H4 (cell line): Measurements from ENCODE around the gene POLR1F. TPM values are rescaled to one million over a fixed set of nuclear protein-coding genes. Genes with fewer than 3 reads are reported as not detected.
"Not testable (repeated sequence)": the region's sequence is repeated elsewhere in the genome, so short reads cannot be mapped to it uniquely, and the experiment has no call there.

Experiments
- DNase-seq: peaks from one replicate; pipeline ENCODE4 v3.0.0-alpha.2; 2015; ENCODE audit warnings: low spot score
- total RNA-seq: library from RNA; depleted of rRNA; stranded (reverse); fragments of >200 nt; shearing (Covaris generic); gene quantifications from 2 replicates; pipeline ENCODE4 v1.2.3, GENCODE V29; 2014; rRNA removed

POLR1F gene, protein sequence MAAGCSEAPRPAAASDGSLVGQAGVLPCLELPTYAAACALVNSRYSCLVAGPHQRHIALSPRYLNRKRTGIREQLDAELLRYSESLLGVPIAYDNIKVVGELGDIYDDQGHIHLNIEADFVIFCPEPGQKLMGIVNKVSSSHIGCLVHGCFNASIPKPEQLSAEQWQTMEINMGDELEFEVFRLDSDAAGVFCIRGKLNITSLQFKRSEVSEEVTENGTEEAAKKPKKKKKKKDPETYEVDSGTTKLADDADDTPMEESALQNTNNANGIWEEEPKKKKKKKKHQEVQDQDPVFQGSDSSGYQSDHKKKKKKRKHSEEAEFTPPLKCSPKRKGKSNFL
- total RNA-seq, result 61.5 and 74.3 TPM in 2 replicates

DNA sequence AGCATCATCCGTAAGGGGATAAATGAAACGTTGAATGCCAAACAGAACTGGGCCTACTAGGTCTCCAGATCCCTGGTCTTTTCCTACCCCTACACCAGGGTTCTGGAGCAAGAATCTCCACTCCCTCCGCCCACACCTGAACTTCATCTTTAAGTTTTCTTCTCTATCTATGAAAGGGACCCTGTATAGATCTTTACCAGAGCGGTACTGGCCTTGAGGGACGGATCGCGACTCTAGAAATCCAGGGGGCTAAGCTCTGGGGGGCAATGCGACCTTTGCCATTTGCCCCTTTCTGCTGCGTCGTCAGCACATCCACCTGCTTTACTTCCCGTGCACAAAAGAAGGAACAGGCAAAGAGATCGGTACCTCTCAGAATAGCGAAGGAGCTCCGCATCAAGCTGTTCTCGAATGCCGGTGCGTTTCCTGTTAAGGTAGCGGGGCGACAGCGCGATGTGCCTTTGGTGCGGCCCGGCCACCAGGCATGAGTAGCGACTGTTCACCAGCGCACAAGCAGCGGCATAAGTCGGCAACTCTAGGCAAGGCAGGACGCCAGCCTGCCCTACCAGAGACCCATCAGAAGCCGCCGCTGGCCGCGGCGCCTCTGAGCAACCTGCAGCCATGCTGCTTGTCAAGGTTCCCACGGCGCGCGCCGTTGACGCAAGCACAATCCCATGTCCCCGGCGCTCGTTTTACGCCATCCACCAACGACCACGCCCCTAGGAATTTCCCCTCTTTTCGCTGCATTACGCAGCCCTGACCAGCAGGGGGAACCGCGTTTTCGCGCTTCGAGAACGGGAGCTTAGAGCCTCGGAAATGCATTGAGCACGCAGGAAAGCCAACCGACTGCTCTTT lies at the start of gene POLR1F:
POLR1F (minus strand) TSS at position 641 of the 852 bp plus-strand sequence; CDS start at position 620, 21 bp downstream.
- peak; percentile 99 for DNase-seq

DNA sequence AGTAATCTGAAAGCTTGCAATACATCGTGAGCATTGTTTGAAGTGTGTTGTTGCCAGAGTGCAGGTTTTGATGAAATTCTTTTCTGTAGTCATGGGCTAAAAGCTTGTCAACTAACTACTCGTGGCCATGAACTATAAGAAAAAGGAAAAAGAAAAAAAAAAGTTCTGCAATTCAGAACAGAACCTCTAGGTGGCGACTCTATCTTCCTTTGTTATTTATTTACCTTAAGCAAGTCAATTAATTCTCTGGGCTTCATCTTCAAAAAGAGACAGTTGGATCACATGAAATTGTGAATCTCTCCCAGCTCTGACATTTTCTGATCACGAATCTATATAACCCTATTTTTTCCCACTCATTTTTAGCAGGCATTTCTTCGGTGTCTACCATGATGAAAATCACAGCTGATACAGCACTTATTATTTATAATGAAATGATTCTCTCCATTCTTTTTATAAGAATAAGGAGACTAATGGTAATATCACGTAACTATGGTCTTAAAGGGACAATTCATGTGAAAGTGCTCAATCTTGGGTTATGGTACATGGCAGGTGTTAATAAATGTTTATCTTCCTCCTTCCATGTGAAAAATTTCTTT lies 45.8 kb upstream of the POLR1F start:
- peak; percentile 46 for DNase-seq

DNA sequence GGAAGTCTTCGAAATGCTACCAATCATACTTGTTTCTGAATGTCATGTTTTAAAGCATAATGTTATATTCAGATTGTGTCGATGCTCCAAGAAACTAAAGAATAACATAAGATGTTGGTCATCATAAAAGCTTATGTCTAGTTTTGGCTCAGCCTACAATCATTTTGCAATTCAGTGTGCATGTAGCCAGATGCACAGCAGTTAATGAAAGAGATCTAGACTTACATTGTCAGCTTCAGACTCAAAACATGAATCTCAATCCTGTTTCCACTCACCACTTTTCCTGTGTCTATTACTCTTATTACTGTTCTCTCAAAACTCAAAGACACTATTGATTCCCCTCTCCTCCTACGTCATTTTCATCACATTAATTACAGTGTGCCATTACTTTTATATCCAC lies 43.2 kb upstream of the POLR1F start:
- no peak for DNase-seq

DNA sequence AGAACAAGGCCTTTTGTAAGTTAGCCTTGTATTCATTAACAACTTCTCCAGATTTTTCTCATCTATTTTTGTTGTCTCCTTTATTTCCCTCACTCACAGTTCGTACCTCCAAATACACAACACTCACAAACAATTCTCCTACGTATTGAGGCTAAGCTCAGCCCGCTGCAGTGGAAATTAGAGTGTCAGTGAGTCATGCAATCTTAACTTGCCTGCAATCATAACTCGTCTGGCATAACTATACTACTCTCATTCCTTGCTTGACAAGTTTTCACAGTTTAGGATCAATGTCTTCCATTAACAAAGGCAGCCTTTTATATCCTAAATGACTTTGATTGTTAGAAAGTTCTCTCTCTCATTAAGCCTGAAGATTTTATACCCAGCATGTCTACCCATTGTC lies 40.8 kb upstream of the POLR1F start:
- no peak for DNase-seq

DNA sequence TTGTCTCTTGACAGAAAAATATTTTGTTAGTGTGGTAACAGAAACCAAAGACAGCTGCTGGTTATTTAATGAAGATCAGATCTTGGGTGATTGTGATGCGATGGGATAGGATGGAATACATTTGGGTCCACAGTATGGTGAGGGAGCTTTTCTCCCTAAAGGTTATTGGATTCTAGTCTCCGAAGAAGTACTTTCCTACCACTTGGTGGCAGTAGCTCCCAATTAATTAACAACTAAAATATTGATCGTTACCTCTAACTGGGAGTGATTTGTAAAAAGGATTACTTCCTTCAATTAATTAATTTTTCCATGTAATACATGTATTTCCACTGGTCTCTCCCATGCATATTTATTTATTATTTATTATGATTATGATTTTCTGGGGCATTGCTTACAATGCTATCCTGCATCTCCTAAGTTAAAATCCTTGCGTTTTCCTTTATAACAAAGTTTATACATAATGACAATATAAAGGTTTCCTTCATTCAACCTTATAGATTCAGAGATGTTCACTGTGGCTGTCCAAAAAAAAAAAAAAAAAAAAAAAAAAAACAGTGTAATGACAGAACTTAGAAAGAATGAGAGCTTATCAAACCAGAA lies 39.0 kb upstream of the POLR1F start:
- DNase-seq, result peak; percentile 75

DNA sequence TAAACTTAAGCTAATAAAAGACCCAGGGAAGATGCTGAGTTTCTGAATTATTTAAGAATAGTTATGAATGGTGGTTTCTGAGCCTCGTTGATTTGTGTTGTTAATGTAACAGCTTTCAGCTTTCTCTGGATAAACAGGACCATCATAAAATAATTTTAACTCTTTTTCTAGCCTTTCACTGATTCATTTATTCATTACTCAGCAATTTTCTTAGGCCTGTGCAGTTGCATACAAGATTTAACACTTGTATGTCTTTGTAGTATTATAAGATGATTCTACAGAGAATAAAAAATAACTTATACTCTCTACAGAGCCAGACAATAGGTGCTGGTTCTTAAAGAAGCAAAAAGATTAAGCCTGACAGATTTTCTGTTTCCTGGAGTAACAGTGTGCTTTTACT lies 35.2 kb upstream of the POLR1F start:
- DNase-seq, result no peak

DNA sequence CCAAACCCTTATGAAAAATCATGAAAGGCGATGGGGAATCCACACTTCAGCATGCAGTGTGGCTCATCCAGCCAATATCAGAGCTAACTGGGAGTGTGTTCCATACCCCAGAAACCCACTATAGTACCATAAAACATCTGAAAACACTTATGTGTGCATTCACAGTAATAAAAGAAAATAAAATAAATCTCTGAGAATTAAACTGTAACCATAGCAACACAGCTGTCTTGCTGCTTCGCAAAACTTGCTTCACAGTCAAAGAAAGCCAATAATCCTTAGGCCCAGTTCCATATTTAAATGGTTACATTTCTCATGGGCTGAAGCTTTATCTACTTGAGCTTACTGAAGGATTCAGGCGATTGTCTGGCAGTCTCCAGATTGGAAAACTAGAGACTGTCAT lies 19.9 kb upstream of the POLR1F start:
- DNase-seq, result no peak

DNA sequence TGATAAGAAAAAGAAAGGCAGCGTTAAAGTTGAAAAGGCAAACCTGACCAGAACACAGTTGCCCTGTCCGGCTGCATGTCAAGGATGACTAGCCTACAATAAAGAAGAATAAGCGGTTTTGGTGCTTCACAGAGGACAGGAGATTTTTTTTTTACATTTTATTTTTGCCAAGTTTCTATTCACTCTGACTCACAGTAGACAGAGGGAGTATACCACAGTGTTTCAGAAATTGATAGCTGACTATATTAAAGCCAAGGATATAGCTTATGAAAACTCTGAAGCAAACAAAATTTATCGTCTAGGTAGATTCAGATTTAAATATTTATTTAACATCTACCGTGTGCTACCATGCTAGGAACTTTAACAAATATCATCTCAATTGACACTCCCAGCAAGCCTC lies 16.9 kb upstream of the POLR1F start:
- DNase-seq, result no peak

DNA sequence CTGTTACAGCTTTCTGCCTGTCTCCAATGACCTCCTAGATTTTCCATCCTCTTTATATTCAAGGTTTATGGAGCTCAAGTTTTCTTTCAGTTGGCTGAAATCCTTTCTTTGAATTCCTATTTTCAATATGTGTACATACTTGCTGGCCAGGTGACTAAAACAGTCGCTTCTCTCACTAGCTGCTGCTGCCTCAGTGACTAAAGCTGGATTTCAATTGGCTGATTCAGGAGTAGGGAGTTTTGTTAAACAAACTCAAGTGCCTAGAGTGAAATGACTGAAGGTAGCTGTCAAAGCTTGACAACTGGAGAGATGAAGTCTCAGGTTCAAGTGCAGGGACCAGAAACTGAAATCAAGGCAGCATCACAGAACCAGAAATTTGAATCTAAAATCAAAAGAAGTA lies 6.7 kb upstream of the POLR1F start:
- DNase-seq, result no peak

DNA sequence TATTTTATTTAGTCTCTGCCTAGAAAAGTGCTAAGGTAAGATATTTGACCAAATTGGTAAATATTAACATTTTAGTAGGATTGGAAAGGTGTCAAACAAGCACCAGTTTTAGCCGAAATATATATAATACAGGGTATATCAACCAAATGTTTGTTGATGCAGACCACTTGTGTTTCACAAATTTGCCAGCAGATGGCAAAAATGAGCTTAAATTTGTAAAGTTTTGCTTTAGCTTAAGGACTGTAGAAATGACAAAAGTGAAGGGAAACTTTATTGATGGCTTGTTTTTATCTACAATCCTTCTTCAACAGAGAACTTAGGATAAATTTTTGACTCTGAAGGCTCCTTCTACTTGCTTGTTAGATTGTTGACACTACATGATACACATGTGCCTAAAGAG lies 4.8 kb upstream of the POLR1F start:
- DNase-seq, result peak; percentile 74

DNA sequence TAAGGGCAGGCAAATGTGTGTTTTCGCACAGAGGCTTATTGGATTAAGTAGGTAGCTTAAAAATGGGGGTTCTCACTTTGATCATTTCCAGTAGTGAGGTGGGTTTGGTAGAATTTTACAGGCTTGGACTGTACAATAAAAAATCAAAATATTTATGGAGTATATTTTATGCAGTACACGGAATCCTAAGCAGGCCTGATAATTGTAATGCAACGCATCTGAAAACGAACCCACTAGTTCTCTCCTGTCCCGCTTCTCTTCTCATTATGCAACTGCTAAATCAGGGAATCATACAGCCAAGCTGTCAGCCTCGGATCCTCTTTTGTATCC lies 377 bp upstream of the POLR1F start:
- no peak for DNase-seq

DNA sequence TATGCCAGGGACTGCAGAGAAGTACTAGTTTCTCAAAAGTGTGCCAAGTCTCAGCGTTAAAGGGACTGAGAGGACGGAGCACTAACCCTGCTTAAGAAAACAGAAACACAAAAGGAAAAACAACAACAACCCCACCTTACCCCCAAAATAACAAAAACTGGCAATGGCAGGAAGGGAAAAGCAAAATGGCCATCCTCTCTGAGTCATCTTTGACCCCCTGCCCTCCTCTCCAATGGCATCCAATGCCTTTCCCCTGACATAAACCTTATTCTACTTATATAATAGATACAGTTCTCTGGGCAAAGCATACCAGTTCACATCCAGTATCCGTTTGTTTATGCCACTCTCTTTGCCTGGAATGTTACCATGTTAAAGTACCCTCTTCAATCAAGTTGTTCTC lies 1.6 kb downstream of the POLR1F start:
- no peak for DNase-seq

DNA sequence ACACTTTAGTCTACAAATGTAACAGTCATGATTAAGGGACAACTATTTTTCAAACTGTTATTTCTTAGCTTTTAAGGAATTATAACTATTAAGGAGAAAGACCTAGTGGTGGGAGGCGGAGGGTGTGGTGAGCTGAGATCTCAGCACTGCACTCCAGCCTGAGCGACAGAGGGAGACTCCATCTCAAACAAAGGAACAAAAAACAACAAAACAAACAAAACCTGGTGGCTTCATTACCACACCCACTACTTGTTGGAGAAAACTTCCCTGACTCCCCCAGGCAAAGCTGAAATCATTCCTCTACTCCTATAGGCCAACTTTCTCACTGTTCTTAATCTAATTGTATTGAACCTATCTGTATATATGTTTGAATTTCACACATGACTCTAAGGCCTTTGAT lies 3.2 kb downstream of the POLR1F start:
- no peak for DNase-seq

DNA sequence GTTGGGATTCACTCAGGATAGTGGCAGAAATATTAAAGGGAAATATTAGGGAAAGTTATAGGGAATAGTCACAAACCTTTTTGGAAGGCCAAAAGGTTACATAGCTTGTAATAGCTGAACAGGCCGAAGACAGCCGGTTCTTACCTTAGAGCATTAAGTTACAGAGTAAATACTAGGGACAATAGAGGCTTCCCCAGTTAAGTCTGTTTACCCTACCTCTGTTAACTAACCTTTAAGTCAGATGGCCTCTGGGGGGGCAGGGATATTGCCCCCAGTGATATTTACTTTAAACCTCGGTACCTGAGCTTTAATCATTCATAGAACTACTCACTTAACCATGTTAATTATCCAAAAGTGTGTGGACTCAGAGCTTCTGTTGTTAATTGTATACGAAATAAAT lies 7.4 kb downstream of the POLR1F start:
- no peak for DNase-seq

DNA sequence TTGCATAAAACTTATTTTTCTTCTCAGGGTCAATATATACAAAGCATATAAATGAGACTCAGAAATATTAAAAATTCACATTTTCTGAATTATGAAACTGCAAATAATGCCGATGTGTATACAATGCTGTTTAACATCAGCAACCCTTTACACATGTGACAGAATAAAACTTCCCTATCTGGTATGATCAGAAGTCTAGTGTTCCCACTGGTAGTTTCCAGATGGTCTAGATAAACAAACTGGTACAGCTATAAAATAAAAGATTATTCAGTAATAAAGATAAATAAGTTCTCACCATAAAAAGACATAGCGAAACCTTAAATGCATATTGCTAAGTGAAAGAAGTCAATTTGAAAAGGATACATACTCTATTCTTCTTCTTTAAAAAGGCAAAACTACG lies 7.9 kb downstream of the POLR1F start:
- no peak for DNase-seq

DNA sequence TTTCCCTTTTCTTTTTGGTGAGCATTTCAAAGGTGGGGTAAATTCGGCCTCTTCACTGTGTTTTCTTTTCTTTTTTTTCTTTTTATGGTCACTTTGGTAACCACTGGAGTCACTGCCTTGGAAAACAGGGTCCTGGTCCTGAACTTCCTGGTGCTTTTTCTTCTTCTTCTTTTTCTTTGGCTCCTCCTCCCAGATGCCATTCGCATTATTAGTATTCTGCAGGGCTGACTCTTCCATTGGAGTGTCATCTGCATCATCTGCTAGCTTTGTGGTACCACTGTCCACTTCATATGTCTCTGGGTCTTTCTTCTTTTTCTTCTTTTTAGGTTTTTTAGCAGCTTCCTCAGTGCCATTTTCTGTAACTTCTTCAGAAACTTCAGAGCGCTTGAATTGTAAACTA lies 10.5 kb downstream of the POLR1F start:
- DNase-seq, result no peak

DNA sequence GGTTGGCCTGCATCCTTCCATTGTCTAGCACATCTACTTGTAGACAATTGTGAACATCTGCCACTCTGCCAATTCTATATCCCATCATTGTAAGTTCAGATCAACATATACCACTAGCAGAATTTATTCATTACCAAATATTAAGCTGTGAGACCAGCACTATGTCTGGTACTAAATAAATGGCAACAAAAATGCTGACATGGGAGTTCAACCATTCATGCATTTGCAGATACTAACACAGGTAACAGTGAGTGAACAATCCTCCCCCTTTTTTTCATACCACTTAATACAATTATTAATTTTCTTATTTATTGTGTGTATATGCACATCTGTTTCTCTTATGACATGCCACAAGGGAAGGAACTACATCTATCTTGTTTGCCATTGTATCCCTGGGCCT lies 11.9 kb downstream of the POLR1F start:
- no peak for DNase-seq

DNA sequence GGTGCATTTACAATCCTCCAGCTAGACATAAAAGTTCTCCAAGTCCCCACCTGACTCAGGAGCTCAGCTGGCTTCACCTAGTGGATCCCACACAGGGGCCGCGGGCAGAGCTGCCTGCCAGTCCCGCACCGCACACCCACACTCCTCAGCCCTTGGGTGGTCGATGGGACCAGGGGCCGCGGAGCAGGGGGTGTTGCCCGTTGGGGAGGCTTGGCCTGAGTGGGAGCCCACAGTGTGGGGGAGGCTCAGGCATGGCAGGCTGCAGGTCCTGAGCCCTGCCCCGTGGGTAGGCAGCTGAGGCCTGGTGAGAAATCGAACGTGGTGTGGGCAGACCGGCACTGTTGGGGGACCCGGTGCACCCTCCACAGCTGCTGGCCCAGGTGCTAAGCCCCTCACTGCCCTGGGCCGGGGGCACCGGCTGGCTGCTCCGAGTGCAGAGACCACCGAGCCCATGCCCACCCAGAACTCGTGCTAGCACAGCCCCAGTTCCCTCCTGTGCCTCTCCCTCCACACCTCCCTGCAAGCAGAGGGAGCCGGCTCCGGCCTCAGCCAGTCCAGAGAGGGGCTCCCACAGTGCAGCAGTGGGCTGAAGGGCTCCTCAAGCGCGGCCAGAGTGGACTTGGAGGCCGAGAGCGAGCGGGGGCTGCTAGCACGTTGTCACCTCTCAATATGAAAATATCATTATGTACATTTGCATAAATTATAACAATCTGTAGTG lies 16.6 kb downstream of the POLR1F start:
- no peak for DNase-seq

DNA sequence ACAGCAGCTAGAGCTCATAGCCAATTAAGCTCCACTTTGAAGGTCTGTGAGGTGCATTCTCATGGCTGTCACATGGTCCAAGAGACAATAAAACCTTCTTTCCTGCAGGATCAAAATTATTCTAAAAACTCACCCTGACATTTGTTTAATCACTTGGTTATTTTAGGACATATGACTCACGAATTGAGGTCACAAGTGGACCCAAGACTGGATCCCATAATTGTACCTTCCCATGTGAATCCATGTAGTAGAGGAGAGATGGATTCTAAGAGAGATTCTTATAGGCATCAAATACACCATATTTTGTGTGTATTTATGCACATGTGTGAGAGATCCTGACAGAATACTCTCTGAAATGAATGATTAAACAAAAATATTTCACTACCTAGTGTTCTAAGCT lies 18.1 kb downstream of the POLR1F start:
- DNase-seq, result no peak

DNA sequence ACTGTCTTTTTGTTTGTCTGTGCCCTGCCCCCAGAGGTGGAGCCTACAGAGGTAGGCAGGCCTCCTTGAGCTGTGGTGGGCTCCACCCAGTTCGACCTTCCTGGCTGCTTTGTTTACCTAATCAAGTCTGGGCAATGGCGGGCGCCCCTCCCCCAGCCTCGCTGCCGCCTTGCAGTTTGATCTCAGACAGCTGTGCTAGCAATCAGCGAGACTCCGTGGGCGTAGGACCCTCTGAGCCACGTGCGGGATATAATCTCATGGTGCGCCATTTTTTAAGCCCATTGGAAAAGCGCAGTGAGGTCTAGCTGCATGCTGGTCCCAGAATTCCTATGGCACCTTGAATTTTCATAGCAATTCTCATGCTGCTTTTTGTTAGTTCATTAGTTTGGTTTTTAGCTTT lies 19.7 kb downstream of the POLR1F start:
- DNase-seq, result not testable (repeated sequence)

DNA sequence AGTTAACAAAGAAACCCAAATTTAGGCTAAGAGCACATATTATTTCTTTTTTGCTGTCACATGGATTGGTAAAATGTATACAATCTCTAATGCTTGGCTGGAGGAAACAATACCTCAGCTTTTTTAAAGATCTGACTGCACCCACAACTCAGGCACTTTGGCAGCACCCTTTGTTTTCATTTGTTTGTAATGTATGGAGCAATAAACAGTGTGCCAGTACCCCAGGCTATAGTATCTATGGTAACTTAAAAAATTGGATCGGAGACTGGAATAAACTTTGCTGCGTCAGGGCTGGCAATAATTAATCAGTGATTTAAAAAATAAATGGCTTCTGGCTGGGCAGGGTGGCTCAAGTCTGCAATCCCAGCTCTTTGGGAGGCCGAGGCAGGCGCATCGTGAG lies 27.2 kb downstream of the POLR1F start:
- no peak for DNase-seq

DNA sequence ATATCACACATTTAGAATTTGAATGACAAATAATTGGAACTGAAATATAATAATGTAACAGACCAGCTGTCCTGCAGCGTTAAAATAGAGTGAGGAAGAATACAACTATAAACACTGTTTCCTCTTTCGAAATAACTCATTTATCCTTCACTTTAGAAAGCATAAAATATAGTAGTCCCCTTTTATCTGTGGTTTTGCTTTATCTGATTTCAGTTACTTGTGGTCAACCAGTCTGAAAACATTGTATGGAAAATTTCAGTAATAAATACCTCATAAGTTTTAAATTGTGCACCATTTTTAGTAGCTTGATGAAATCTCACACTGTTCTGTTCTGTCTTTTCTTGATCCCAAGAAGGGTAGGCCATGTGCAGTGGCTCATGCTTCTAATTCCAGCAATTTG lies 31.7 kb downstream of the POLR1F start:
- DNase-seq, result peak; percentile 75
